ENCODE results near the gene TUBA1B.

TUBA1B gene

DNA sequence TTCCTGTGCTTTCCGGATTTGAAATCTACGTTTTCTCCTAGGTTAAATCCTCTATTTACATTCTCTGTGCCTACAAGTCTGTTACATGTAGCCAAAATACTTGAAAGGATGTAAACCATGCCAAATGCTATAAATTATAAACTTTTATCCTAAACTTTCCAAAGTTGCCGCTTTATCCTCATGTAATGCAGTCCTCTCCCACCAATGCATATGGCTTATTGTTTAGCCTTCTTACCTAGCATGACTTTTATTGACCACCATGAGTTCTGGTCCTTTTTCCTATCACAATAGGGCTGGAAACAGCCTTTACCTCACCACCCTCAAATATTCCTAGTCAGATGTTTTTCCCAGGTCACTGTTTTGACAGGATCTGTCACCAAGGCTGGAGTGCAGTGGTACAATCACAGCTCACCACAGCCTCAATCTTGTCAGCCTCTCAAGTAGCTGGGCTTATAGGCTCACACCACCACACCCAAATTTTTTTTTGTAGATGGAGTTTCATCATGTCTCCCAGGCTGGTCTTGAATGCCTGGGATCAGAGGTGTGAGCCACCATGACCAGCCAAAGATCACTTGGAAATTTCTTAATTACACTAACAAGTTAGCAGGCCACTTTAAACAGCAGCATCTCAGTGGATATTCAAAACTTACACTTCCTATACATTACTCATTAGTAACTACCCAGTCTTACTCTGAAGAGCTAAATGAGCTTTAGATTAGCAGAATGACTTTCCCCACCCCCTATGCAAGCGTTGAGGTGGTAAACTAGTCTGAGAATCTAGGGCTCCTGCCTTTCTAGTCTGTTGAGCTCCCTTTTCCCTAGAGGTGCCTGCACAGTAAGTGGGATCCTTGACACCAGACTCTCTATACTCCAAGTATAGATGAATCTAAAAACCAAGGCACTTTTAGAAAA, 4.1 kb downstream of the TUBA1B start:
- DNase-seq, result peak; percentile 28

DNA sequence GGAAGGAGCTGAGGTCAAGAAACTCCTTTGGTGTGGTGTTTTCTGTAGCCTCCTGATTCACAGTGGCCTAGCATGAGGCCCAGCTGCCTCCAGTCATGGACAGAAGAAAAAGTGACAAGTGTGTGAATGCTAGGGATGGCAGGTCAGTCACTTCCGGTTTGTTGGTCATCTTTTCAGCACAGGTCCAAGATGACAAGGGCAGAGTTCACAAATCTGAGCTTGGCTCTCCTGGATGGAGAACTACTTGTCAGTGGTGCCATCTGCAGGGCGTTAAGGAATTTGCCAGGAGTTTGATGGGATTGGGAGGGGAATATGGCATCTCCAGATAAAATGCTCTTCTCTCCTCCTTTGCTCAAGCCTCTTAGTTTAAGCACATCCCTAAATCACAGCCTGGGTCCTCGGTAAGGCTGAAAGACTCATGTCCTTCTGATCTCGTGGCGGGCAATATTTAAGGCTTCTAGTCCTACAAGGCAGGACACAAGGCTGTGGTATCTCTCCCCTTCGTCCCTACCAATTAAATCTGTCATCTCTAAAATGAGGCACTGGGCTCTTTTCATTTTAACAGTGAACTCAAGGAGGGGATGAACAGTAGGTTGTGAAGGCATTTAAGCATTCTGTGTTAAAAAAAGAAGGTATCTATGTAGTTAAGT, 10.0 kb downstream of the TUBA1B start:
- peak; percentile 36 for DNase-seq

DNA sequence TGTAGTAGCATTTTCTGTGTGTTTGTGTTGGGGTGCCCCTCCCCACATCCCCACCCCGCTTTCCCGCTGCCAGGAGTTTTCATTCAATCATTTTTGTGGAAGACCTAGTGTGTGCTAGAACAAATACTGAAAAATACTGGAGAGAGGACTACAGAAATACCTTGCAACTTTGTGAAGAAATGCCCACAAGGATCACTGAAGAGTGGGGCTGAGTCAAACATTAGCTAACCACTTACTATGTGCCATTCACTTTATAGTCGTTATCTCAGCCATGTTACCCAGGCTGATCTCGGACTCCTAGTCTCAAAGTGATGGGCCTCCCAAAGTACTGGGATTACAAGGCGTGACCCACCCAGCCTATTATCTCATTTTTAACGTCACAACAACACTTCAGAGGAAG, 20.0 kb downstream of the TUBA1B start:
- DNase-seq, result no peak

DNA sequence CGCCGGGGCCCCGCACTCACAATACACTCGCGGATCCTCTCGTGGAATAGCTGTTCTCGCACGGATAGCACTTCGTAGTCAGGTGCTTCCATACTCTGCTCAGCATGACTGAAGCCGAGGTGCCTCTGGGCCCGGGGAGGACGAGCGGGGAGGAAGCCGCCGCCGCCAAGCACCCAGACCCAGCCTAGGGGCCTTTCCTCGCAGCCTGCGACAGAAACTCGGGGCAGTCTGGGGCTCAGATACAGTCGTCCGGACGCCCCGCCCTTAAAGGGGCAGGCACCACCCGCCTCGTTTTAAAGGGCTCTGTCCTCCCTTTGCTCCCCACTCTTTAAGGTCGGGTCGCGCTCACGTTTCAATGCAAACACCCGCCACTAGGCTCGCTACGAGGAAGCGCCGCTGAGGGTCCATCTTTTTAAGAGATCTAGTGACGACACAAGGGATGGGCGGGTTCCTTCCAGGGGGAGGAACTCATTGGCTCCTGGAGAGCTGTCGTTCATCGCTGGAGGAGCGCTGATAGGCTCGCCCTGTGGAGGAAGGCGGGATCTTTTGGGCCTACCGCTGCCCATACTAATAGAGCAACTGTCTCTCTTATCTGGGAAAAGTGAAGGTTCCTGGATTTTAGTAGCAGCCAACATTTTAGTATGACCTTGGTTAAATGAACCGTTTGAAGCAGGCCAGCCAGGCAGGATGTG, 20.6 kb downstream of the TUBA1B start, which contains the start of gene LMBR1L:
Gene LMBR1L, minus strand, starts transcription at position 384 of the 692 bp plus-strand sequence. Its CDS starts 292 bp downstream, at position 92.
- DNase-seq, result peak; percentile 99

DNA sequence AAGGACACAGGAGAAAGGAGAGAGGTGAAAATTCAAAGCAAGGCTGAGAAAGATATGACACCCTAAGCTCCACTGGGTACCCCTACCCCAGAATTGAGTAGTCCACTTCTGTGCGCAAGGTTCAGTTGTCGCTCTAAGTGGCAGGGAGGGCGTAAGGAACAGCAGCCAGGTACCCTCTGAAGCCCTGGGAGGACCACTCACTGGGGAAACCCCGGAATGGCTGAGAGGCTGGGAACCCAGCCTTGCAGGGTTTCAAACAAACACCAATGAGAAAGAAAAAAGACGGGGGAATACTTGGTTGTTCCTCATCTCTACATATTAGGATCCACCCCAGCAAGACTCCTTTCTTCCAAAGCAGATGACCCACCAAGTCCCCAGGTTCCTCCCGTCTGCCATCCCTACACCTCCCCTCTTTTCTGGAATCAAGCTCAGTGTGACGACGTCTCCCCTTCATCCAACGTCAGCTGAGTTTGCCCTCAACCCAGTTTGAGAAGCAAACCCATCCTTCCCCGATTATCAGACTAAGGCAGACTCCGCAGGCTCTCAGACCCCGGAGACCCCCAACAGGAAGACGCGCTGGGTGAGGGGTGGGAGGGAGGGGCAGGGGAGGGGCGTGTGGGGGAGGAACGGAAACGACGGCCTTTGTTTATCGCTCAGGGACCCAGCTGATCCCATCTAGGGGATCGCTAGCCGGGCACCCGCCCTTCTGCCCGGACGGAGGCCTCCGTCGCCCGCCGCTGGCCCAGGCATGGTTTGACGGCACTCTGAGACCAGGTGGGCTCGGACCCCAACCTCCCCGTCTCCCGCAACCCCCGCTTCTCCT, 21.3 kb downstream of the TUBA1B start:
- no peak for DNase-seq

DNA sequence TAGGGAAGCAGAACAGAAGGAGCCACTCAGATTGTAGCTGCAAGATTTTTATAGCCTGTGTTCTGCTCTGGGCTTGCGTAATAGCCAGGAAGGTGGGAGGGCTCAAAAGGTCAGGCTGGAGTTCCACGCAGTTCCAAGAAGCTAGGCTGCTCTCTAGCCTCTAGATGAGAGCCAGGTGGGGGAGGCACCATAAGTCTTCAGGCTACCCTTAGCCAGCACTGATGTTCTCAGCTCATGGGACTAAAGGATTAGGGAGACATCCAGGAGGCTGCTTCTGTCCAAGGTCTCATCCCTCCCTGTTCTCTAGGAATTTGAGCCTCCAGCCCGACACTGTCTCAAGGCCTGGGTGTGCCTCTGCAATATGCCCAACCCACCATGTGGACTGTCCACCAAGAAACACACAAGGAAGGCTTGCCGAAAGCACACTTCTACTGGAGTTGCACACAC, 22.2 kb downstream of the TUBA1B start:
- peak; percentile 61 for DNase-seq

DNA sequence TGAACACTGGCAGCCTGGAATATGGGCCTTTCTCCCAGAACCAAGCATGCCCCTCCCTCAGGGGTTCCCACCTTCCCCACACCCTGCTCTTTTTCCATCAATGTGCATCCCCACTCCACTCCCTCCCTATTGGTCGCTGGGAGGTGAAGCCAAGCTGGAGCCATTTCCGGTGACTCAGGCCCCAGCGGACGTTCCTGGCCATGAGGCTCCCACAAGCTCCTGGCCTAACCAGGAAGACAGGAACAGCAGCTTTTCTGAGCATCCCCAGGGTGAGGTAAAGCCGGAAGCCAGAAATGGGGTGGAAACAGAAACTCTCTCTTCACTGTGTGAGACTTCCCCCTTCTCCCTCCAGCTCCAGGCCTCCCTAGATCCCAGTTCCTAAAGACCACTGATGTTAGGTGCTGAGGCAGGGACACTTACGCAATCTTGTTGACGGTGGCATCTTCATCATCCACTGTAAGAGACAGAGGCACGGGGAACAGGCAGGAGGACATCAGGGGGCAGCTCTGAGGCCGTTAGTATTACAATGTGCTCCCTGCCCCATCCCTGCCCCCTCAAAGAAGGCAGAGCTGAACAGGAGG, 25.6 kb downstream of the TUBA1B start:
- peak; percentile 77 for DNase-seq

DNA sequence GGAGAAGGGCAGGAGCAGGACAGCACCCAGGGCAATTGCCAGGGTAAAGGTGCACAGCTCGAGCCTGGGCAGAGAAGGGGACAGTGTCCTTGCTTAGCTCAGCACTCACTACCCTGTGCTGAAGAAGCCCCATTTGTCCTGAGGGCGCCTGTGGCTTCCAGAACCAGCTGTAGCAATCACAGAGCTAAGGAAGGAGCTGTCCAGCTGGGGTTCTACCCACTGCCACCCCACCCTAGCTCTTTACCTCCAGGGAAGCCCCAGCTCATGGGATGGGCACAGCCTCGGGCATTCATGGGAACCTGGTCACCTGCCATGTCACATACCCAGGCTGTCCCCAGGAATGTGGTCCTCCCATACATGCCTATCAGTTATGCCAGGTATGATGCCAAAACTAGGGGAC, 26.4 kb downstream of the TUBA1B start:
- no peak for DNase-seq

DNA sequence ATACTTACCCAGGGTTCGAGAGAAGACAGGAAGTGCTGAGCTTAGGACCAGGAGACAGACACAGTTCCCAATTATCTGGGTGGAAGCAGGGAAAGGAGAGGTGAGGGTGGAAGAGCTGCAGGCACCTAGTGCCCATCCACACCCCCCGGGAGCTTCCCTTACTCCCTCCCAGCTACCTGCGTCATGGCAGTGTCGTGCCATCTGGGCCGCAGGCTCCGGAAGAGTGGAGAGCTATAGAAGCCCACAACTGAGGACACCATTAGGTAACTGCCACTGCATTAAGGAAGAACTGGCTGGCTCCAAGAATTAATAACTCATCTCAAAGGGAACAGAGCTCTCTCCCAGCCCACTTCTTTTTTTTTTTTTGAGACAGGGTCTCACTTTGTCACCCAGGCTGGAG, 30.8 kb downstream of the TUBA1B start:
- no peak for DNase-seq

DNA sequence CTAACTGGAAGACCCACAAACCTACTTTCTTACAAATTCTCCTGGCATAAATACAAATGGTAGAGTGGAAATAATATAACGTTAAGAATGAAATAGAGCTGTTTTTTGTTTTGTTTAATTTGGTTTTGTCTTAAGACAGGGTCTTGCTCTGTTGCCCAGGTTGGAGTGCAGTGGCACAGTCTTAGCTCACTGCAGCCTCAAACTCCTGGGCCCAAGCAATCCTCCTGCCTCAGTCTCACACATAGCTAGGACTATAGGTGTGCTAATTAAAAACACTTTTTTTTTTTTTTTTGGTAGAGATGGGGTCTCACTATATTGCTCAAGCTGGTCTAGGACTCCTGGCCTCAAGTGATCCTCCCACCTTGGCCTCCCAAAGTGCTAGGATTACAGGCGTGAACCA, 32.5 kb downstream of the TUBA1B start:
- DNase-seq, result no peak

DNA sequence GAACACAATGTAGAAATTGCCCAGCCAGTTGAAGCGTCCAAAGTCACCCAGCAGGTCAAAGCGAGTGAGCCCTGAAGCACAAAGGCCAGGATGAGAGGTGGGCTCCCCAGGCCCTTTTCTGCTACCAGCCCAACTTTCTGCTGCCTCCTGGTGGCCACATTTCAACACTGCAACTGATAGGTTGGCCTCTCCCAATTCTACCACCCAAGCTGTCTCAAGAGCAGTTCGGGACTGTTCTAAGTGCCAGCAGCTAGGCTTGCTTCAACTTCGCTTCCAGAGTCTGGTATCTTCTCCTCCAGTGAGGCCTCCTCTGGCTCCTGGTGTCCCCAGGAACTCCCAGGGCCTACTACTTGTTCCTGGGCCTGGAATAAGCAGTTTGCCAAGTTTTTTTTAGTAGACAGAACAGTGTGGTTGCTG, 33.2 kb downstream of the TUBA1B start:
- DNase-seq, result peak; percentile 44

DNA sequence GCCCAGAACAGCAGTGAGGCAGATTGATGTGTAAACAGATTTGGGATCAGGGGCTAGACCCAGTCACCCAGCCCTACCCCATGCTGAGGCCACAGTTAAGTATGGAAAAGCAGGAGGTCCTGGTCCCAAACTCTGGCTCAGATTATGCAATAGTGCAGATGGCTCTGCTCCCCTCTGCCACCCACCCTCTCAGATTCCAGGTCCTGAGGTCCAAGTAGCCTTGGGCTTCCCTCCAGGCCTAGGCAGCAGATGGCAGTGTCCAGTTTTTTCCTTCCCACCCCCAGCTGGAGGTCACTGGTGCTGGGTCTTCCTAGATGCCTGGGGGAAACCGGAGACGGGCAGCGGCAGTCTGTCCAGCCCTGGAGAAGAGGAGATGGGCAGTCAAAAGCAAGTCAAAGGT, 33.8 kb downstream of the TUBA1B start:
- DNase-seq, result no peak

DNA sequence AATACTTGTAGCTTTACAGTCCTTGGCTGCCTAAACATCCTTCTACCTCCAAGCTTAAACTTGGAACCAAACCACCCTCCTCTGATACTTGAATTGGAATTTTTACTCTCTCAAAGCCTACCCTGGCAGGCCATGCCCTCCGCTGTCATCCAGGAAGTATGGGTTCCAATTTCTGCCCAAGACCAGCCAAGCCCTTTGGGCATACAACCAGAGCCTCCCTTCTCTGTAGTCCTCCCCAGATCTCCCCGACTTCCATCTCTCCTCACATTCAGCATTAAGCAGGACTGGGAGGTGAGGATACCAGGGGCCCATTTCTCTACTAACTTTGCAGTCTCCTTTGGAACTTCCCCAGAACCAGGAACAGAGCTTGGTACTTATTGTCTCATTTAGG, 36.2 kb downstream of the TUBA1B start:
- no peak for DNase-seq

DNA sequence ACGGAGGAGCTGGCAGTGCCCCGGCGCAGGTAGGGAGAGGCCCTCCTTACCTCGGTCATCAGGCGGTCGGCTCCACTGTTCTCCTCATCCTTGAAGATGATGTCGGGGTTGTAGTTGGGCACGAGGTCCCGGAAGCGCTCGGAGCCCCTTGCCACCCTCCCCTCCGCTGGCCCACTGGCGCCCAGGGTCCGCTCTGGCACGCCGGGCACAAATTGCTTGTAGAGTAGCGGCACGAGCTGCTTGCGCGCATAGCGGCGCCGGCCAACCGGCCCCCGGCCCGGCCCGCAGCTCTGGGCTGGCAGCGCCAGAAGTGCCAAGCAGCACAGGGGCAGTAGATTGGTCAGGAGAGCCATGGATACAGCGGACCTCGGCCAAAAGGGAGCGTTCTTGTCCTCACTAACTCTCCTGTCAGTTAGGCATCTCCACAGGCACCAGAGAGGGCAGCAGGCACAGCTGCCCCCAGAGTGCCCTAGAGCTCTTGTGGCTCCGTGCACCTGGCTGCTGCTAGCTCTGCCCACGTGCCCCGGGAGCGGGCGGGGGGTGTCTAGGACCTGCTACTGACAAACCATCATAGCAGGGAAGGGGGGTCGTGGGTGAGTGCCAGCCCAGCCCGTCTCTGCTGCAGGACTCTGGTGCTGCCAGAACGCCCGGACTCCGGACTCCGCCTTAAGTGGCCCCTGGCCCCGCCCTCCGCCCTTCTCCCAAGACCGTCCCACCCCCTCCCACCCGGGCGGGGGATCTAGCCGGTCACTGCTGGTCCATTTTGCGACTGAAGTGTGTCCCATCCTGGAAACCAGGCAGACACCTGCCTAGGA, 36.8 kb downstream of the TUBA1B start, which contains the start of gene DHH:
Gene DHH, minus strand, starts transcription at position 642 of the 815 bp plus-strand sequence. Its CDS starts 289 bp downstream, at position 353.
- no peak for DNase-seq

DNA sequence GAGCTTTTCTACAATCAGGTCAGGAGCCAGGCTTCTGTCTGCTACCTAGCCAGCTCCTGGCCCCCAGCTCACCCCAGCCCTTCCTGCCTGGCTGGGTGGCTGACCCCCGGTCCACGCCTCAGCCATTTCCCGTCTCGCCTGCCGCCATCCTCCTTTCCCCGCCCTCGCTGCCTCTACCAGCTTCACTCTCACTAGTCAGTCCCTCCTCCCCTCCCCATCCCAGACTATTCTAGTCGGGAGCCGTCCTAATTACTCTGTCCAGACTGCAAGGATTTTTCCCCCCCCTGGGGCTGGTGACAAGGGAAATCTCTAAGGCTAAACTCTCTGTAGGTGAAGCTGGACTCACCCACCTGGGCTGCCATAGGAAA, 37.4 kb downstream of the TUBA1B start:
- no peak for DNase-seq

DNA sequence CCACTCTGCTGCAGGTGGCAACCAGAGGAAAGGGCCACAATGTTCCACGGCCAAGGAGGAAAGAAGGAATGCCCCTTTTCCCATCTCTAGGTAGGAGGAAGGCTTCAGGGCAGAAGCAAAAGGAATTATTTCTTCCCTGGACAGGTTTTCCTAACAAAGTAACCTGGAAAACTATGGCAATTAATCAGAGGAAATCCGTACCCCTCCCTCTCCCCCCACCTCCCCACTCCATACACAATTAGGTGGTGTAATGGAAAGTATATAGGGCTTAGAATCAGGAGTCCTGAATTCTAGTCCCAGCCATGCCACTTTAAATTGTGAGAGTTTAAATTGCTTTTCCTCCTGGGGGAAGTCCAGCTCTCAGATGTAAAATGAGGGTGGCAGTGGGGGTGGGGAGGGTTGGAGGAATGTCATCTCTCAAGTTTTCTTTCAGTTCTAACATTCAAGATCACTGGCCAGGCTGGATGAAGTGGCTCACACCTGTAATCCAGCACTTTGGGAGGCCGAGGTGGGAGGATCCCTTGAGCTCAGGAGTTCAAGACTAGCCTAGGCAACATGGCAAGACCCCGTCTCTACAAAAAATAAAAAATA, 38.3 kb downstream of the TUBA1B start:
- DNase-seq, result no peak

DNA sequence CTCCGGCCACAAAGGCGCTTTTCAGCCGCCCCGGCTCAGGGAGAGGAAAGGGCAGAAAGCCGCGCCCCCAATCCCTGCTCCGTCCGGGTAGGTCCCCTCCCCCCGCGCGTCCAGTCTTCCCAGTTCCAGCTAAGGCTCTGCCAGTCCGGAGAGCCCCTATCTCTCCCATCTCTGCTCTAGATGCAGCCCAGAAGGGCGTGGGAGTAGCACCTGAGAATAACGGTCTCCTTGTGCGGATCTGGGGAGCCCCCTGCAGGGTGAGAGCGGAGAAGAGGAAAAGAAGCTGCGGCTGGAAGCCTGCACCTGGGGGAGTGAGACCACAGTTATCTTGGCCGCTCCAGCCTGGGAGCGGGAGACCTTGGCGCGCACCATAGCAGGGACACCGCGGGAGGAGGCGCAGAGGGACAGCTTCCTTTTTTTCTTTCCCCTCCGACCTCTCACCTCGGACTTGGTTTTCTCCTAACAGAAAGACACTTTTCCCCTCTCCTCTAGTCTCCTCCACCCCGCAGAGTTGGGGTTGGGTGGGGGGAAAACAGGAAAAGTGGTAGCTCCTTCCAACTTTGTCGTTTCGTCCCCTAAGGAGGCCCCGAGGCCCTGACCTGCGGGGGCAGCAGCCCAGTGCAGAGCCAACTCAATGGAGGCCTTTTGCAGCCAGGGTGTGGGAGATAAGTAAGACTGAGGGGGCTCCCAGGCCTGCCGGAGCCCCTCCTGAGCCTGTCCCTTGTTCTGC, 38.9 kb downstream of the TUBA1B start:
- no peak for DNase-seq

DNA sequence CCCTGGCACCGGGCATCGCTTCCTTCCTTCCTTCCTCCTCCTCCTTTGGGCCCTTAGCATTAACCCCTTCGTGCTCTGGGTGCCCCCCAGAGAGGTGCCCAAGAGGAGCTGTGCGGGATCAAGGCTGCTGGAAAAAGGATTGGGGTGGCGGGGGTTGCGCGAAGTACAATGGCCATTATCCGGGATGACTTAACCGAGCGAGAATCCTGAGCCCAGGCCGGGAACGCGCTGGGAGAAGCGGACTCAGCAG, 39.4 kb downstream of the TUBA1B start:
- DNase-seq, result no peak

DNA sequence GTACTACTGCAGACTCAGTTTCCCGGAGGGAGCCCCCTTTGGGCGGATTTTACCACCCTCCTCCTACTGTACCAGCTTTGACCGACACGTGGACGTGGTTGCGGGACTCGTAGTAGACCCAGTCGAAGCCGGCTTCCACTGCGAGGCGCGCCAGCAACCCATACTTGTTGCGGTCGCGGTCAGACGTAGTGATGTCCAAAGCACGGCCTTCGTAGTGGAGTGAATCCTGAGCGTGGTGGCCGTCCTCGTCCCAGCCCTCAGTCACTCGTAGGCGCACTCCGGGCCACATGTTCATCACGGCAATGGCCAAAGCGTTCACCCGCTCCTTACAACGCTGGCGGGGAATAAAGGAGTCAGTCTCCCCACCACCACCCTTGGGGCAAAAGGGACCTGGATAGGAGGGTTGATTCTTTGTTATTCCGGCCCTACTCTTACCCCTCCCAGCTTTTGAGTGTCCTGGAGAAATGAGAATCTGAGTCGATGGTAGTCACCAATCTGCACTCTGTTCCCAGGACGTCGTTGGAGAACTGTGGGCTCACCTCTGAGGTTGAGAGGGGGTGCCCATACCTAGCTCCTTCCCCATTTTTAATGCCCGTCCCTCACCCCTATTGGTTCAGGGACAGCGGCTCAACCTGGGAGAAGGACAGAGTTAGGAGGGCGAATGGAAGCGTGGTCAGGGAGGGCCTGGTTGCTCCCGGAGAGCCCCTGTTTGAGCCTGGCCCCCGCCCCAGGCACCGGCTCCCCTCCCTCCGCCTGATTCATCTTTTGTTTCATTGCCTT, 39.9 kb downstream of the TUBA1B start:
- DNase-seq, result no peak

Data from MV-4-11 (cell line).